SK-N-SH (cell line): ENCODE data around the gene CPM. TPM values are rescaled to one million over a fixed set of nuclear protein-coding genes. Genes with fewer than 3 reads are reported as not detected.

Experiments used
- CTCF ChIA-PET: fragments of 300-600, 350-600 bp; formaldehyde crosslinking; extraction: SDS; loops from one replicate; lab custom pipeline; 2021; lab: Yijun Ruan, JAX
- POLR2A ChIA-PET: fragments of 350-600 bp; sonication (Branson Sonifier 250); formaldehyde crosslinking; extraction: SDS; loops from one replicate; lab custom pipeline; 2020; ENCODE audit warnings: antibody characterized with exemption, inconsistent platforms; lab: Yijun Ruan, JAX
- DNase-seq: peaks from one replicate; pipeline ENCODE4 v3.0.0; 2012
- H2AFZ ChIP-seq: fragments of 200-600 bp; sonication (generic); 2 replicates; pipeline ENCODE4 v1.8.1; 2016; ENCODE audit warnings: antibody characterized with exemption, mild to moderate bottlenecking, low read depth
- H3F3A ChIP-seq: fragments of 200-600 bp; sonication (generic); replicated peaks from 2 replicates; pipeline ENCODE3; 2016; ENCODE audit warnings: antibody characterized with exemption, mild to moderate bottlenecking; ENCODE audit not compliant: insufficient read depth
- H3K27ac ChIP-seq, 2 experiments: fragments of 200-500 bp in 1 of 2; fragments of 200-600 bp in 1 of 2; sonication (Bioruptor generic) in 1 of 2; sonication (generic), shearing (Covaris generic) in 1 of 2; 2 replicates each; pipeline versions ENCODE4 v1.5.1 to v1.6.1; 2014 to 2016; ENCODE audit warnings: low read depth in 2 of 2, inconsistent platforms in 1 of 2, low read length in 1 of 2, mild to moderate bottlenecking in 1 of 2, mixed read lengths in 1 of 2
- H3K27me3 ChIP-seq: fragments of 200-600 bp; sonication (generic), shearing (Covaris generic); 2 replicates; pipeline ENCODE4 v1.6.1; 2016; ENCODE audit warnings: mixed run types; ENCODE audit not compliant: insufficient read depth
- H3K36me3 ChIP-seq, 2 experiments: fragments of 200-500 bp in 1 of 2; fragments of 200-600 bp in 1 of 2; sonication (Bioruptor generic) in 1 of 2; sonication (generic) in 1 of 2; replicated peaks in 1 of 2; 2 replicates each; pipeline versions ENCODE3 to v1.5.1; 2014 to 2016; ENCODE audit warnings: low read length in 1 of 2, mild to moderate bottlenecking in 1 of 2; ENCODE audit not compliant: insufficient read depth in 2 of 2, control insufficient read depth in 1 of 2
- H3K4me1 ChIP-seq, 2 experiments: fragments of 200-500 bp in 1 of 2; fragments of 200-600 bp in 1 of 2; sonication (Bioruptor generic) in 1 of 2; sonication (generic), shearing (Covaris generic) in 1 of 2; 2 replicates each; pipeline versions ENCODE4 v1.5.1 to v1.6.1; 2014 to 2016; ENCODE audit warnings: low read depth in 1 of 2, low read length in 1 of 2, mixed run types in 1 of 2; ENCODE audit not compliant: insufficient read depth in 2 of 2, control insufficient read depth in 1 of 2
- H3K4me2 ChIP-seq: fragments of 200-600 bp; sonication (generic), shearing (Covaris generic); 2 replicates; pipeline ENCODE4 v1.6.1; 2017; ENCODE audit warnings: mixed run types
- H3K4me3 ChIP-seq, 2 experiments: fragments of 200-500 bp in 1 of 2; fragments of 200-600 bp in 1 of 2; sonication (Bioruptor generic) in 1 of 2; sonication (generic), shearing (Covaris generic) in 1 of 2; 2 replicates each; pipeline versions ENCODE4 v1.5.1 to v1.8.1; 2014 to 2016; ENCODE audit warnings: low read depth in 2 of 2, inconsistent platforms in 1 of 2, low read length in 1 of 2, mild to moderate bottlenecking in 1 of 2, mixed read lengths in 1 of 2, moderate library complexity in 1 of 2
- H3K79me2 ChIP-seq: fragments of 200-600 bp; sonication (generic); 2 replicates; pipeline ENCODE4 v1.8.1; 2017; ENCODE audit warnings: mild to moderate bottlenecking; ENCODE audit not compliant: insufficient read depth
- H3K9ac ChIP-seq: fragments of 200-600 bp; sonication (generic); 2 replicates; pipeline ENCODE4 v1.6.1; 2017; ENCODE audit warnings: mixed run types
- H3K9me2 ChIP-seq: fragments of 200-600 bp; sonication (generic); 2 replicates; pipeline ENCODE4 v1.6.1; 2017; ENCODE audit warnings: mixed run types
- H3K9me3 ChIP-seq: fragments of 200-600 bp; sonication (generic); 2 replicates; pipeline ENCODE4 v1.6.1; 2017; ENCODE audit warnings: mixed run types, mild to moderate bottlenecking, moderate library complexity
- H4K20me1 ChIP-seq: fragments of 200-600 bp; sonication (generic); 2 replicates; pipeline ENCODE4 v1.6.1; 2017; ENCODE audit warnings: mild to moderate bottlenecking, mixed run types; ENCODE audit not compliant: insufficient read depth
- CHD2 ChIP-seq: fragments of 150-350 bp; IDR thresholded peaks from 2 replicates; pipeline ENCODE4 v1.6.1; 2018; ENCODE audit warnings: low read length; ENCODE audit not compliant: partially characterized antibody
- EP300 ChIP-seq, 2 experiments: IDR thresholded peaks; 2 replicates each; pipeline versions ENCODE4 v1.4.0 to v1.6.1; 2012; ENCODE audit warnings: borderline replicate concordance in 1 of 2, low read depth in 1 of 2, low read length in 1 of 2
- EZH2phosphoT487 ChIP-seq: fragments of 200-600 bp; sonication (generic); IDR thresholded peaks from 2 replicates; pipeline ENCODE4 v1.6.1; 2017; ENCODE audit warnings: low read depth, mixed run types, mild to moderate bottlenecking, antibody characterized with exemption, moderate library complexity, borderline replicate concordance
- FOXM1 ChIP-seq: IDR thresholded peaks from 2 replicates; pipeline ENCODE4 v1.4.0; 2012; ENCODE audit warnings: low read depth, mild to moderate bottlenecking
- JUND ChIP-seq: IDR thresholded peaks from 2 replicates; pipeline ENCODE4 v1.4.0; 2012
- MEF2A ChIP-seq: IDR thresholded peaks from 2 replicates; pipeline ENCODE4 v1.4.0; 2012; ENCODE audit warnings: low read depth, borderline replicate concordance
- MXI1 ChIP-seq: IDR thresholded peaks from 2 replicates; pipeline ENCODE4 v1.6.1; 2012; ENCODE audit warnings: mild to moderate bottlenecking, low read depth, low read length, improper control_type of control experiment
- NRF1 ChIP-seq: IDR thresholded peaks from 2 replicates; pipeline ENCODE4 v1.6.1; 2012; ENCODE audit warnings: low read depth, mild to moderate bottlenecking, low read length
- POLR2AphosphoS5 ChIP-seq: IDR thresholded peaks from 2 replicates; pipeline ENCODE4 v1.6.1; 2012; ENCODE audit warnings: low read depth, low read length
- TEAD4 ChIP-seq: IDR thresholded peaks from 2 replicates; pipeline ENCODE4 v1.4.0; 2012; ENCODE audit warnings: mild to moderate bottlenecking, borderline replicate concordance; ENCODE audit not compliant: insufficient read depth
- WGBS: methylation state at CpG from one replicate; pipeline ENCODE4 v1.1.6; 2017; ENCODE audit warnings: low lambda C conversion rate; 5-methylcytosine and 5-hydroxymethylcytosine counted together
- polyA plus RNA-seq, 3 experiments: library from polyadenylated mRNA; depleted of rRNA; stranded (reverse); fragments of >200 nt; gene quantifications; 2 replicates each; pipeline ENCODE4 v1.2.3, GENCODE V29; 2012
- TF ChIP-seq, protein P1 (sequence below): IDR thresholded peaks from 2 replicates; pipeline ENCODE4 v1.6.1; 2012; ENCODE audit warnings: mild to moderate bottlenecking, low read depth, low read length, moderate library complexity

Gene CPM
- polyA plus RNA-seq, 1 of the 3 experiments (the other 2 are of a cell fraction), result 10.8 TPM

DNA sequence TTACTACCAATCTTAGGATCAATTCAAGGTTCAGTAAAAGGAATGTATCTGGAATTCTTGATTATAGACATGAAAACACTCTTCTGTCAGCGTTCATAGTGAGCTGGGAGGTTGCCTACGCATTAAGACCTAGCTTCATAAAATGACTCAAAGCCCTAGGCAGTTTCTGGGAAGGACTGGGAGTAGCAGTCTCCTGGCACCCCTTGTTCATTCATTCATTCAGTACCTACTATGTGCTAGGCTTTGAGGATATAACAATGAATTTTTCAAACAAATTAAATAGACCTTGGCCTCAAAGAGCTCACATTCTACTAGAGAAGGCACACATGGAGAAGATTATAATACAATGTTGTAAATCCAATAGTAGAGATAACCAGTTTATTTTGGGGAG, 78.9 kb downstream of the CPM start (continued):
- TF ChIP-seq EP300 (IDR thresholded peaks at IDR 0.05; ENCODE audit: borderline replicate concordance in 1 of 2, low read depth in 1 of 2, low read length in 1 of 2), result no peak
- no peak for TF ChIP-seq CHD2
- TF ChIP-seq FOXM1, result no peak
- TF ChIP-seq POLR2AphosphoS5, result no peak
- no peak for TF ChIP-seq MEF2A

DNA sequence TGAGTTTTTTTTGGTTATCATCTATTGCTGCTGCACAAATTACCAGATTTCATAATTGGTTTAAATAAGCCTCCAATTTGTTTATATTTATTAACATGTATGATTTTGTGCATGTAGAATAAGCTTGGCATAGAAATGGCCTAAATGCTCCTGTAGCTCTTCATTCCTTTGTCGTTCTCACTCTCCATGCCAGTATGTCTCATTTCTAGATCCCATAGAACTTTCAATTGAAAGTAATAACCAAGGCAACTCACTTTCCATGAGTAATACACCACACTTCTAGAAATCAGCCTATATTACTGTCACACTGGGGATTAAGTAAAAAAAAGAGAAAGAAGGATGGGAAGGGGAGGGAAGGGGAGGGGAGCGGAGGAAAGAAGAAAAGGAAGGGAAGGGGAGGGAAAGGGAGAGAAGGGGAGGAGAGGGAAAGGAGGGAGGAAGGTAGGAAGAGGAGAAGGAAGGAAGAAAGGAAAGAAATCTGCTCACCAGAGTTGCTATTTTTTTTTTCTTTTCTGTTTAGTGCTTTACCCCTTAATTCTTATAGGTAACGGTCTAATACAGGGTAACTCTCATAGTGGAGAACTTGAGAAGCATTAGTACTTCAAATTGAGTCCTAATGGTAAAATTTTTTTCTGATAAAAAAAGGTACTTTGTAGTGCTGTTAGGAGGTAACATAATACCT, 79.4 kb downstream of the CPM start:
- Histone ChIP-seq H3K27ac (no peak overlapping the region), H3K9me3 (no peaks in the 10 kb centered on the region), H3K36me3 (no peaks in the 10 kb centered on the region), H3K4me1 (peaks cover 0 to 2% of the 10 kb centered on the region in 2 experiments; a peak in 2 of 4 replicates), H3K79me2 (no peaks in the 10 kb centered on the region), H4K20me1 (no peaks in the 10 kb centered on the region; the same call in 1 of the 2 replicates), H3K4me2 (no peak overlapping the region), H3K27me3 (no peaks in the 10 kb centered on the region), H2AFZ (no peak overlapping the region), H3K9me2 (no peaks in the 10 kb centered on the region), H3K4me3 (no peak overlapping the region), H3K9ac (no peak overlapping the region), H3F3A (peaks cover 39% of the 10 kb centered on the region)
- ChIA-PET POLR2A (no interaction called here), CTCF (no interaction called here)
- DNase-seq, result no peak
- WGBS, result 81% methylated on average over 3 of the region's 3 CpGs
- TF ChIP-seq MXI1 (no peak), EZH2phosphoT487 (no peak), NRF1 (no peak), JUND (no peak), TEAD4 (no peak)
- TF ChIP-seq, protein P1, sequence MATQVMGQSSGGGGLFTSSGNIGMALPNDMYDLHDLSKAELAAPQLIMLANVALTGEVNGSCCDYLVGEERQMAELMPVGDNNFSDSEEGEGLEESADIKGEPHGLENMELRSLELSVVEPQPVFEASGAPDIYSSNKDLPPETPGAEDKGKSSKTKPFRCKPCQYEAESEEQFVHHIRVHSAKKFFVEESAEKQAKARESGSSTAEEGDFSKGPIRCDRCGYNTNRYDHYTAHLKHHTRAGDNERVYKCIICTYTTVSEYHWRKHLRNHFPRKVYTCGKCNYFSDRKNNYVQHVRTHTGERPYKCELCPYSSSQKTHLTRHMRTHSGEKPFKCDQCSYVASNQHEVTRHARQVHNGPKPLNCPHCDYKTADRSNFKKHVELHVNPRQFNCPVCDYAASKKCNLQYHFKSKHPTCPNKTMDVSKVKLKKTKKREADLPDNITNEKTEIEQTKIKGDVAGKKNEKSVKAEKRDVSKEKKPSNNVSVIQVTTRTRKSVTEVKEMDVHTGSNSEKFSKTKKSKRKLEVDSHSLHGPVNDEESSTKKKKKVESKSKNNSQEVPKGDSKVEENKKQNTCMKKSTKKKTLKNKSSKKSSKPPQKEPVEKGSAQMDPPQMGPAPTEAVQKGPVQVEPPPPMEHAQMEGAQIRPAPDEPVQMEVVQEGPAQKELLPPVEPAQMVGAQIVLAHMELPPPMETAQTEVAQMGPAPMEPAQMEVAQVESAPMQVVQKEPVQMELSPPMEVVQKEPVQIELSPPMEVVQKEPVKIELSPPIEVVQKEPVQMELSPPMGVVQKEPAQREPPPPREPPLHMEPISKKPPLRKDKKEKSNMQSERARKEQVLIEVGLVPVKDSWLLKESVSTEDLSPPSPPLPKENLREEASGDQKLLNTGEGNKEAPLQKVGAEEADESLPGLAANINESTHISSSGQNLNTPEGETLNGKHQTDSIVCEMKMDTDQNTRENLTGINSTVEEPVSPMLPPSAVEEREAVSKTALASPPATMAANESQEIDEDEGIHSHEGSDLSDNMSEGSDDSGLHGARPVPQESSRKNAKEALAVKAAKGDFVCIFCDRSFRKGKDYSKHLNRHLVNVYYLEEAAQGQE, result no peak
